K562 (cell line): ENCODE data around the gene CNNM4. TPM values are rescaled to one million over a fixed set of nuclear protein-coding genes. Genes with fewer than 3 reads are reported as not detected.

Experiments
- ATAC-seq: fragments of 200-7000 bp; cut with Tn5 transposase; 3 replicates; pipeline ENCODE4 v1.9.1; 2020; ENCODE audit warnings: moderate library complexity
- BruUV-seq: library from RNA; stranded (reverse); fragments of 400-500 nt; replicated peaks from 2 replicates; lab custom pipeline; 2021; lab: Mats Ljungman, UMichigan
- CTCF ChIA-PET: fragments of 300-600 bp; formaldehyde crosslinking; extraction: SDS; loops from one replicate; lab custom pipeline; 2021; ENCODE audit warnings: low intra/inter-chr PET ratio; lab: Yijun Ruan, JAX
- POLR2A ChIA-PET: fragments of 300-600, 350-650 bp; sonication (Branson Sonifier 250); formaldehyde crosslinking; extraction: SDS; loops from one replicate; lab custom pipeline; 2021; ENCODE audit warnings: antibody characterized with exemption, inconsistent platforms; lab: Yijun Ruan, JAX
- DNase-seq, 4 experiments: peaks; one replicate each; pipeline versions ENCODE4 v3.0.0 to v3.0.0-alpha.2; 2011 to 2018; ENCODE audit warnings: low spot score in 3 of 4, mixed read lengths in 3 of 4; ENCODE audit errors: extremely low read depth in 1 of 4
- FAIRE-seq: peaks from 2 replicates; lab custom pipeline; 2011; peaks lifted over from hg19 to GRCh38; lab: Jason Lieb, UNC
- H2AFZ ChIP-seq: 2 replicates; pipeline ENCODE4 v1.6.0; 2011; ENCODE audit warnings: low read depth, low read length, control low read depth, inconsistent platforms
- H3K27ac ChIP-seq: fragments of 200-600 bp; 3 replicates; pipeline ENCODE4 v1.8.0; 2011; ENCODE audit warnings: low read depth, mild to moderate bottlenecking, control low read depth, inconsistent platforms, low read length, moderate library complexity, mixed read lengths; ENCODE audit errors: extremely low read depth
- H3K27me3 ChIP-seq, 2 experiments: fragments of 300-600 bp in 1 of 2; 2 replicates in 1 of 2; 3 replicates in 1 of 2; pipeline versions ENCODE4 v1.6.0 to v1.8.0; 2011; ENCODE audit warnings: inconsistent platforms in 2 of 2, low read length in 2 of 2, mild to moderate bottlenecking in 1 of 2, mixed read lengths in 1 of 2, moderate library complexity in 1 of 2; ENCODE audit not compliant: control insufficient read depth in 2 of 2, insufficient read depth in 2 of 2
- H3K36me3 ChIP-seq: fragments of 300-600 bp; 3 replicates; pipeline ENCODE4 v1.8.0; 2011; ENCODE audit warnings: mild to moderate bottlenecking, low read length, inconsistent platforms; ENCODE audit not compliant: control insufficient read depth, insufficient read depth
- H3K4me1 ChIP-seq, 2 experiments: fragments of 200-600 bp in 1 of 2; replicated peaks in 1 of 2; 2 replicates in 1 of 2; 3 replicates in 1 of 2; pipeline versions ENCODE4 v1.5.1 to v1.8.0; 2011; ENCODE audit warnings: inconsistent platforms in 2 of 2, low read length in 2 of 2, mild to moderate bottlenecking in 1 of 2, mixed read lengths in 1 of 2, moderate library complexity in 1 of 2; ENCODE audit not compliant: control insufficient read depth in 2 of 2, insufficient read depth in 2 of 2
- H3K4me2 ChIP-seq: 2 replicates; pipeline ENCODE4 v1.6.1; 2011; ENCODE audit warnings: low read length, control low read depth, inconsistent platforms, mixed read lengths; ENCODE audit not compliant: insufficient read depth
- H3K4me3 ChIP-seq: fragments of 200-600 bp; sonication (generic), shearing (Covaris generic); 2 replicates; pipeline ENCODE4 v1.5.1; 2016; ENCODE audit warnings: control low read depth, inconsistent platforms
- H3K79me2 ChIP-seq: fragments of 200-600 bp; 3 replicates; pipeline ENCODE4 v1.8.0; 2011; ENCODE audit warnings: low read length, inconsistent platforms; ENCODE audit not compliant: control insufficient read depth, insufficient read depth
- H3K9ac ChIP-seq, 2 experiments: 2 replicates each; pipeline versions ENCODE4 v1.6.0 to v1.6.1; 2011; ENCODE audit warnings: low read depth in 2 of 2, low read length in 2 of 2, control low read depth in 1 of 2, inconsistent platforms in 1 of 2, mild to moderate bottlenecking in 1 of 2, mixed read lengths in 1 of 2; ENCODE audit not compliant: insufficient read depth in 1 of 2
- H3K9me1 ChIP-seq: one replicate; pipeline ENCODE4 v1.6.0; 2011; ENCODE audit warnings: inconsistent platforms, mild to moderate bottlenecking, low read length, moderate library complexity; ENCODE audit not compliant: control insufficient read depth, insufficient read depth
- H3K9me3 ChIP-seq: replicated peaks from 2 replicates; pipeline ENCODE4 v1.5.1; 2011; ENCODE audit warnings: low read depth, low read length, inconsistent platforms; ENCODE audit not compliant: control insufficient read depth, insufficient read depth
- H4K20me1 ChIP-seq: replicated peaks from 2 replicates; pipeline ENCODE4 v1.6.1; 2011; ENCODE audit warnings: low read length, inconsistent platforms, mixed read lengths; ENCODE audit not compliant: control insufficient read depth, insufficient read depth
- CHCHD3 ChIP-seq: fragments of 250-450 bp; sonication (Bioruptor Pico); IDR thresholded peaks from 2 replicates; pipeline ENCODE4 v2.1.2; 2022; ENCODE audit warnings: mild to moderate bottlenecking
- HINFP ChIP-seq: fragments of 450-650 bp; conservative IDR thresholded peaks from 2 replicates; pipeline ENCODE4 v1.6.1; 2016; ENCODE audit warnings: missing genetic modification characterization, low read depth, mild to moderate bottlenecking, control low read depth, missing compliant biosample characterization
- MBD2 ChIP-seq: sonication (generic); IDR thresholded peaks from 2 replicates; pipeline ENCODE4 v1.6.1; 2016; ENCODE audit warnings: low read depth, borderline replicate concordance
- POLR2G ChIP-seq: fragments of 200-400 bp; formaldehyde crosslinking; IDR thresholded peaks from 2 replicates; pipeline ENCODE4 v1.6.1; 2017; ENCODE audit warnings: low read depth, mild to moderate bottlenecking, antibody characterized with exemption, low read length, moderate library complexity
- PTBP1 ChIP-seq: fragments of 200-400 bp; formaldehyde crosslinking; IDR thresholded peaks from 2 replicates; pipeline ENCODE4 v1.6.1; 2017; ENCODE audit warnings: low read depth, low read length
- RBFOX2 ChIP-seq: fragments of 200-400 bp; formaldehyde crosslinking; IDR thresholded peaks from 2 replicates; pipeline ENCODE4 v1.6.1; 2017; ENCODE audit warnings: low read depth, mild to moderate bottlenecking, low read length, moderate library complexity
- SUPT5H ChIP-seq: fragments of 450-650 bp; IDR thresholded peaks from 2 replicates; pipeline ENCODE4 v1.6.1; 2016
- ZFX ChIP-seq: sonication (generic); formaldehyde crosslinking; IDR thresholded peaks from 2 replicates; pipeline ENCODE4 v1.8.0; 2022; ENCODE audit warnings: mild to moderate bottlenecking, missing genetic modification reagents, moderate library complexity
- ZNF253 ChIP-seq: fragments of 250-450 bp; sonication (Bioruptor Pico); conservative IDR thresholded peaks from 2 replicates; pipeline ENCODE4 v1.6.1; 2021; ENCODE audit warnings: mild to moderate bottlenecking
- ZNF324 ChIP-seq: fragments of 250-450 bp; sonication (Bioruptor Pico); IDR thresholded peaks from 2 replicates; pipeline ENCODE4 v1.4.0; 2020; ENCODE audit warnings: mild to moderate bottlenecking
- WGBS: fragments of 100-300 bp; shearing (Covaris generic); methylation state at CpG from one replicate; pipeline ENCODE4 v1.1.6; 2016; ENCODE audit warnings: low coverage, mixed read lengths; ENCODE audit not compliant: insufficient coverage; ENCODE audit errors: missing lambda C conversion rate; 5-methylcytosine and 5-hydroxymethylcytosine counted together
- in situ Hi-C: fragments of 300-500 bp; cut with MboI; formaldehyde crosslinking; loops from 4 replicates; pipeline ENCODE4 v1.15.0; 2018; ENCODE audit warnings: inconsistent platforms, mixed read lengths
- intact Hi-C: fragments of 100-400 bp; cut with micrococcal nuclease; formaldehyde crosslinking; loops from 2 replicates; pipeline ENCODE4 v1.14.2; 2022
- polyA plus RNA-seq, 8 experiments: library from polyadenylated mRNA; depleted of rRNA in 4 of 8; stranded (reverse) in 5 of 8; unstranded in 3 of 8; fragments of >200 nt; fragmentation: Nextera tagmentation in 2 of 8; fragmentation: Illumina TruSeq in 1 of 8; extraction: Ambion mirVana in 2 of 8; extraction: Trizol in 1 of 8; gene quantifications; 2 replicates each; pipeline versions ENCODE4 v1.2.1 to v1.2.3, GENCODE V29; 2011 to 2014; ENCODE audit warnings: inconsistent platforms in 1 of 8, missing spikeins in 1 of 8
- total RNA-seq, 7 experiments: library from RNA; depleted of rRNA in 6 of 7; stranded (reverse); fragments of >200 nt in 6 of 7; fragmentation: Illumina TruSeq in 2 of 7; extraction: Trizol in 2 of 7; gene quantifications; 2 replicates each; pipeline versions ENCODE4 v1.2.1 to v1.2.3, GENCODE V29; 2011 to 2021; ENCODE audit warnings: low replicate concordance in 1 of 7
- TF ChIP-seq, protein P1 (sequence below): fragments of 250-450 bp; sonication (Bioruptor Pico); IDR thresholded peaks from 2 replicates; pipeline ENCODE4 v1.5.0; 2021
- TF ChIP-seq, protein P2 (sequence below), 2 experiments: fragments of 450-650 bp; conservative IDR thresholded peaks; 2 replicates each; pipeline ENCODE4 v1.6.1; 2017; ENCODE audit warnings: mild to moderate bottlenecking in 2 of 2, moderate library complexity in 2 of 2

CNNM4 gene
- total and polyA plus RNA-seq, 9 of the 15 experiments (the other 6 are each of a cell fraction or from before 2014, with no cell fraction given) = 0.96 to 6.3 (median 2.8) TPM

- TF ChIP-seq, protein P1, sequence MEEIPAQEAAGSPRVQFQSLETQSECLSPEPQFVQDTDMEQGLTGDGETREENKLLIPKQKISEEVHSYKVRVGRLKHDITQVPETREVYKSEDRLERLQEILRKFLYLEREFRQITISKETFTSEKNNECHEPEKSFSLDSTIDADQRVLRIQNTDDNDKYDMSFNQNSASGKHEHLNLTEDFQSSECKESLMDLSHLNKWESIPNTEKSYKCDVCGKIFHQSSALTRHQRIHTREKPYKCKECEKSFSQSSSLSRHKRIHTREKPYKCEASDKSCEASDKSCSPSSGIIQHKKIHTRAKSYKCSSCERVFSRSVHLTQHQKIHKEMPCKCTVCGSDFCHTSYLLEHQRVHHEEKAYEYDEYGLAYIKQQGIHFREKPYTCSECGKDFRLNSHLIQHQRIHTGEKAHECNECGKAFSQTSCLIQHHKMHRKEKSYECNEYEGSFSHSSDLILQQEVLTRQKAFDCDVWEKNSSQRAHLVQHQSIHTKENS (CRISPR knock-in tag) = no peak
- TF ChIP-seq HINFP (tag) (no peak), CHCHD3 (no peak), PTBP1 (no peak), SUPT5H (no peak), MBD2 (no peak)
Measured at GRCh38 chr2:96859681-96860064, 99.0 kb downstream of the CNNM4 start (continued).

- no peak overlapping the region for H3K4me3 ChIP-seq
- CTCF ChIA-PET = interaction anchor here (3.8 kb wide), 1 partner anchor 91 kb away, joined by 37 read pairs; no protein-coding TSS in a partner anchor
- TF ChIP-seq ZNF253 (no peak), ZFX (CRISPR knock-in tag) (no peak), POLR2G (peak; percentile 68; the same call in 1 of the 2 replicates), ZNF324 (CRISPR knock-in tag) (no peak), RBFOX2 (peak; percentile 63)
- TF ChIP-seq, protein P2, sequence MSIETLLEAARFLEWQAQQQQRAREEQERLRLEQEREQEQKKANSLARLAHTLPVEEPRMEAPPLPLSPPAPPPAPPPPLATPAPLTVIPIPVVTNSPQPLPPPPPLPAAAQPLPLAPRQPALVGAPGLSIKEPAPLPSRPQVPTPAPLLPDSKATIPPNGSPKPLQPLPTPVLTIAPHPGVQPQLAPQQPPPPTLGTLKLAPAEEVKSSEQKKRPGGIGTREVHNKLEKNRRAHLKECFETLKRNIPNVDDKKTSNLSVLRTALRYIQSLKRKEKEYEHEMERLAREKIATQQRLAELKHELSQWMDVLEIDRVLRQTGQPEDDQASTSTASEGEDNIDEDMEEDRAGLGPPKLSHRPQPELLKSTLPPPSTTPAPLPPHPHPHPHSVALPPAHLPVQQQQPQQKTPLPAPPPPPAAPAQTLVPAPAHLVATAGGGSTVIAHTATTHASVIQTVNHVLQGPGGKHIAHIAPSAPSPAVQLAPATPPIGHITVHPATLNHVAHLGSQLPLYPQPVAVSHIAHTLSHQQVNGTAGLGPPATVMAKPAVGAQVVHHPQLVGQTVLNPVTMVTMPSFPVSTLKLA (conservative IDR thresholded peaks at IDR 0.05) = no peak
Measured at GRCh38 chr2:96860065-96861029, 99.6 kb downstream of the CNNM4 start.

More at GRCh38 chr2:96860065-96861029, 99.6 kb downstream of the CNNM4 start:
- in situ Hi-C loops = loop anchor here (25.0 kb wide), 1 partner anchor 252 kb away; the partner anchor contains the start of gene ANKRD36
- H3K4me2 ChIP-seq = no peak overlapping the region
- no peaks in the 10 kb centered on the region for H3K27me3 ChIP-seq
- 85% methylated on average over 33 of the region's 38 CpGs for WGBS
- no peak overlapping the region for H2AFZ ChIP-seq
- peaks cover 3% of the 10 kb centered on the region for H3K9me1 ChIP-seq
- DNase-seq = no peak
- H3K79me2 ChIP-seq = peaks cover 38% of the 10 kb centered on the region
- FAIRE-seq = no peak
- POLR2A ChIA-PET = interaction anchor here (0.6 to 6.8 kb wide), 6 partner anchors 12 to 96 kb away, joined by 3 to 67 read pairs (median 3); partner anchors contain the start of gene SEMA4C
- H3K9ac ChIP-seq = peak overlapping the region in 1 of 2 experiments; percentile 67; a peak in 2 of 4 replicates
- peaks cover 51% of the 10 kb centered on the region for H3K36me3 ChIP-seq
- no TSS peak for BruUV-seq
- ATAC-seq = no peak
- H3K27ac ChIP-seq = no peak overlapping the region
- no peaks in the 10 kb centered on the region for H3K9me3 ChIP-seq
- H3K4me1 ChIP-seq = peaks cover 24 to 66% of the 10 kb centered on the region in 2 experiments
- intact Hi-C loops = no loop called here
- no peaks in the 10 kb centered on the region for H4K20me1 ChIP-seq
